ENCODE measurements around the gene MRPL14. TPM values are rescaled to one million over a fixed set of nuclear protein-coding genes. Genes with fewer than 3 reads are reported as not detected.
A peak's percentile ranks its signal among the peaks of the same experiment; 100 is the strongest.

MRPL14 gene
- total RNA-seq, 1 donor from 2014 or later = 45.5 TPM

DNA sequence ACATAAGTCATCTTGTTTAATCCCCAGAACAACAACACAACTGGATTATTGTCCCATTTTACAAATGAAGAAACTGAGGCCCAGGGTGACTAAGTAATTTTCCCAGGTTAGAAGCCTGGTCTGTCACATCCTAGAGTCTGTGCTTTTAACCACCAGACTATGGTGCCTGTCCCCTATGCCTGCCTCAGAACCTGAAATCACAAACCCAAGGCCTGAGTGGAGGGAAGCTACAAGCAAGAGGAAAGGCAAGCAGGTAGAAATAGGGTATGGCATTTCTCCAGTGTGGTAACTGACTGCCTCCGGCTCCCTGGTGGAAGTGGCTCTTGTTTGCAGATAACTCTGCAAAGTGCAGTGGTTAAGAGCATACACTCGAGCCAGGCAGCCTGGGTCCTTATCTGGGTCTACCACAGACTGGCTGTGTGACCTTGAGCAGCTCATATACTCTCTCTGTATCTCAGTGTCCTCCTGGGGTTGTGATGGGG is 2.6 kb upstream of the MRPL14 start:
- Mint-ChIP-seq H3K36me3 (peaks cover 4% of the 10 kb centered on the region), H3K4me3 (peak overlapping the region; percentile 86), H3K27me3 (no peaks in the 10 kb centered on the region), H3K27ac (no peak overlapping the region), H3K9me3 (no peaks in the 10 kb centered on the region), H3K4me1 (ENCODE audit: unreplicated experiment) (peaks cover 49% of the 10 kb centered on the region)
- TF ChIP-seq, protein P1, sequence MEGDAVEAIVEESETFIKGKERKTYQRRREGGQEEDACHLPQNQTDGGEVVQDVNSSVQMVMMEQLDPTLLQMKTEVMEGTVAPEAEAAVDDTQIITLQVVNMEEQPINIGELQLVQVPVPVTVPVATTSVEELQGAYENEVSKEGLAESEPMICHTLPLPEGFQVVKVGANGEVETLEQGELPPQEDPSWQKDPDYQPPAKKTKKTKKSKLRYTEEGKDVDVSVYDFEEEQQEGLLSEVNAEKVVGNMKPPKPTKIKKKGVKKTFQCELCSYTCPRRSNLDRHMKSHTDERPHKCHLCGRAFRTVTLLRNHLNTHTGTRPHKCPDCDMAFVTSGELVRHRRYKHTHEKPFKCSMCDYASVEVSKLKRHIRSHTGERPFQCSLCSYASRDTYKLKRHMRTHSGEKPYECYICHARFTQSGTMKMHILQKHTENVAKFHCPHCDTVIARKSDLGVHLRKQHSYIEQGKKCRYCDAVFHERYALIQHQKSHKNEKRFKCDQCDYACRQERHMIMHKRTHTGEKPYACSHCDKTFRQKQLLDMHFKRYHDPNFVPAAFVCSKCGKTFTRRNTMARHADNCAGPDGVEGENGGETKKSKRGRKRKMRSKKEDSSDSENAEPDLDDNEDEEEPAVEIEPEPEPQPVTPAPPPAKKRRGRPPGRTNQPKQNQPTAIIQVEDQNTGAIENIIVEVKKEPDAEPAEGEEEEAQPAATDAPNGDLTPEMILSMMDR (conservative IDR thresholded peaks at IDR 0.05) = no peak
- DNase-seq (ENCODE audit: extremely low spot score, unreplicated experiment) = no peak

DNA sequence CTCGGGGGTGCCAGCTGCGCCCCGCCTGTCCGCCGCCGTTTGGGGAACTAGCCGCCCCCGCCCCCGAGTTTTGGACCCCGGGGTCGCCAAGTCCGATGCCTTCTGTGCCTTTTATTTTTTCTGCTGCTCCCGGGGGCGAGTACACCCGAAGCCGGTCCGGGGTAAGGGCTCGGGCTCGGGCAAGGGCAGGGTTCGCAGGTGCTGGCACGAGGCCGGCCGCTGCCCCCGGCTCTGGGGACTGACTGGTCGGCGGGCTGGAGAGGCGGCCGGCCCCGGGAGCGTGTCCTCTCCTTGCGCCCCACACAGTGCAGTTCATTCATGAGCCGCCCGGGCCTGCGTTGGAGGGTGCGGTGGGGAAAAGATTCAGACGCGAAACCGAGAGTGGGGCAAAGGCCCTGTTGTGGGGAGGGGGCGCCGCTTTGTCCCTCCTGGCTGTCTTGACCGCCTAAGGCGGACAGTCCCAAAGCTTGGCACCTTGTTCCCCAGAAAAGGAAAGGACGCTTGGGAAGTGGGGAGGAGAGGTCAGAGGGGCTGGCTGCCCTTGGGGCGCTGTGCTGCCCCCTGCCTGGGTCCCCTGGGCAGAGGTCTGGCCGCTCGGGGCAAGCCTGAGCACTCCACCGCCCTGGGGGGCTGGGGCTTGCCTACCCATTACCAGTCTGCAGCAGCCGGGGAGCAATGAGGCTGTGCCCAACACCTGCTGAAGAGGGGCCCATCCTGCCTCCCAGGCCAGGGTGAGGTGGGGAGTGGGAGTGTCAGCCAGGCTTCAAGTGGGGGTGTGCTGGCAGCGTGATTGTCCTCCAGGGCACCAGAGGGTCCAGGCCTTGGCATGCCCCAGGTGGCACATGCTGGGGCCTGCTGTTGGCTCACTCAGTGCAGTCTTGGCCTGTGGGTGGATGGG is 1.0 kb upstream of the MRPL14 start:
- Mint-ChIP-seq H3K9me3 (no peaks in the 10 kb centered on the region), H3K27me3 (no peaks in the 10 kb centered on the region), H3K4me1 (ENCODE audit: unreplicated experiment) (peaks cover 52% of the 10 kb centered on the region), H3K27ac (no peak overlapping the region), H3K36me3 (peaks cover 4% of the 10 kb centered on the region), H3K4me3 (peak overlapping the region; percentile 86)
- TF ChIP-seq, protein P1 (conservative IDR thresholded peaks at IDR 0.05) = peak; percentile 53
- no peak for DNase-seq (ENCODE audit: extremely low spot score, unreplicated experiment)

DNA sequence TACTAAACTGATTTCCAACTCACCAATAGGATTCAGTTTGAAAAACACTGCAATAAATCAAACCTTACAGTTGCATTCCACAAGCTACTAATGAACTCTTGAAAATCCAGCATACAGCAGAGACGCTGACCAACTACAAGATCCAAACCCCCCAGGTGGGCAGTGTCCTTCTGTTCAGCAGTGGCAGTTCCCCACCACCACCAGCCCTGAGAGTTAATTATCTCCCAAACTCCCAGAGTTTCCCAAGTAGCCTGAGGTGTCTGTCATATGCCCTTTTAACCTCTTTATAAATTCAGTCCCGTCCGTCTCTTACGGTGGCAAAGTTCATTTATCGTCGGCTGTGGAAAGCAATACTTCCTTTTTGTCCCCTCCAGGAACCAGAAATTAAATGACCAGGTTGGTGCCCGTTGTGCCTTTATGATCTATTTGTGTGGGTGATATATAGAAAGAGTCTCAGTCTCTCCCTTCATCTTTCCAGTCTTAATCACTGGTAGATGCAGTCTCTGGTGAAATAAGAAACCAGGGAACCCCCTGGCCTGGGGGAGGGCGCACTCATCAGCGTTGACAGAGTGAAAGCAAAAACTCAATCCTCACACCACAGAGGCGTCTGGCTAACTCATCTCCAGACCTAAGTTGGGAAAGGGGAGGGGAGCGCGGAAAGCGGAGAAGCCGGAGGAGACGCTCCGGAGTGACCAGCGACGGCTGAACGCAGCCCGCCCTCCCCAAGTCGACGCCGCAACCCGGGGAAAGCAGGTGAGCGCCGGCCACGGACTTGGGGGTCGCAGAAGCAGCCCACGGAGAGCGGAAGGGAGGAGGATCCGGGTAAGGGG is 717 bp downstream of the MRPL14 start:
- peak overlapping the region; percentile 99 for H3K4me3 Mint-ChIP-seq
- peak overlapping the region; percentile 93 for H3K27ac Mint-ChIP-seq
- no peaks in the 10 kb centered on the region for H3K9me3 Mint-ChIP-seq
- TF ChIP-seq, protein P1 (conservative IDR thresholded peaks at IDR 0.05) = no peak
- H3K36me3 Mint-ChIP-seq = peaks cover 4% of the 10 kb centered on the region
- peaks cover 46% of the 10 kb centered on the region for H3K4me1 Mint-ChIP-seq (ENCODE audit: unreplicated experiment)
- no peaks in the 10 kb centered on the region for H3K27me3 Mint-ChIP-seq
- DNase-seq (ENCODE audit: extremely low spot score, unreplicated experiment) = no peak

DNA sequence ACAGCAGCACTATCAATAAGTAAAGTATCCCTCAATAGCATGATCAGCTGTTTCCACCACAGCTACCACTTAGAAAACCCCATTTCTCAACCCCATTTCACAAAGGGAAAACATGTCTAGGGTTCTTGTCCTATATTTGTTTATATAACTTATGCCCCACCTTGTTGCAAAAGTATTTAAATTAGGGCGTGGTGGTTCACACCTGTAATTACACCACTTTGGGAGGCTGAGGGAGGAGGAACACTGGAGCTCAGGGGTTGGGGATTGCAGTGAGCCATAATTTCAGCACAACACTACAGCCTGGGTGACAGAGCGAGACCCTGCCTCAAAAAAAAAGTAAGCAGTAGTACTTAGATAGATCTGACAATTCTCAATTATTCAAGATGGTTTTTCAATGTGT is 3.7 kb downstream of the MRPL14 start:
- Mint-ChIP-seq H3K27me3 (no peaks in the 10 kb centered on the region), H3K4me1 (ENCODE audit: unreplicated experiment) (peaks cover 60% of the 10 kb centered on the region), H3K36me3 (peaks cover 4% of the 10 kb centered on the region), H3K9me3 (no peaks in the 10 kb centered on the region), H3K4me3 (peak overlapping the region; percentile 44), H3K27ac (peak overlapping the region; percentile 59)
- TF ChIP-seq, protein P1 (conservative IDR thresholded peaks at IDR 0.05) = no peak
- no peak for DNase-seq (ENCODE audit: extremely low spot score, unreplicated experiment)

DNA sequence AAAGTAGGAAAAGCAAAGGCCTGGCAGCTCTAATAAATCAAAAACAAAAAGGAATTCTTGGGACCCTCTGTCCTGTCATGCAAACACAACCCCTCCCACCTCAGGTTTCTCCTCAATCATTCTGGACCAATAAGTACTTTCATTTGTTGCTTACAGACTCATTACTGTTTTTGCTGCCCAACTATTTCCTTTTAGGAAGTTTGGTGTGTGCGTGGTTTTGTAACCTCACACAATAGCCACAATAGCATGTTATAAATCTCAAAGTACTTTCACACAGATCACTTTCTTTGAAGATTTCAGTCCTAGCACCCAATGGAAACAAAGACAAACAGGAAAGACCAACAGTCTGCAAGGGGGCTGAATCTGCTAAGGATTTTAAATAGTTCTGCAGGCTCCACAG is 4.5 kb downstream of the MRPL14 start:
- Mint-ChIP-seq H3K27me3 (no peaks in the 10 kb centered on the region), H3K36me3 (peaks cover 4% of the 10 kb centered on the region), H3K27ac (peak overlapping the region; percentile 59), H3K4me1 (ENCODE audit: unreplicated experiment) (peaks cover 60% of the 10 kb centered on the region), H3K9me3 (no peaks in the 10 kb centered on the region), H3K4me3 (peak overlapping the region; percentile 44)
- TF ChIP-seq, protein P1 (conservative IDR thresholded peaks at IDR 0.05) = no peak
- DNase-seq (ENCODE audit: extremely low spot score, unreplicated experiment) = no peak

All from type B pancreatic cell (in vitro differentiated cells).